HG03097 (cell line): ENCODE data around the gene DCTN2.
A peak's percentile ranks its signal among the peaks of the same experiment; 100 is the strongest.
"Not testable (repeated sequence)": the region's sequence is repeated elsewhere in the genome, so short reads cannot be mapped to it uniquely, and the experiment has no call there.

ENCODE experiments used
- ATAC-seq: cut with Tn5 transposase; IDR thresholded peaks from one replicate; pipeline ENCODE4 v1.9.1; 2021; ENCODE audit not compliant: unreplicated experiment, low FRiP score

The DCTN2 gene

GRCh38 chr12:57495051-57495701 lies 51.8 kb downstream of the DCTN2 start:
- not testable (repeated sequence) for ATAC-seq

GRCh38 chr12:57491393-57492280 lies 55.4 kb downstream of the DCTN2 start:
- no peak for ATAC-seq

- no peak for ATAC-seq
Observed at GRCh38 chr12:57490126-57490525, 56.9 kb downstream of the DCTN2 start.

- ATAC-seq = no peak
Observed at GRCh38 chr12:57489157-57489641, 57.8 kb downstream of the DCTN2 start.

GRCh38 chr12:57488402-57489156 lies 58.4 kb downstream of the DCTN2 start:
- ATAC-seq = no peak

GRCh38 chr12:57487597-57488401 lies 59.2 kb downstream of the DCTN2 start, which contains the start of gene MARS1:
TSS of gene MARS1 (plus strand) at chr12:57488068. CDS start at chr12:57488091, 23 bp downstream.
- ATAC-seq = peak; percentile 97

GRCh38 chr12:57487055-57487596 lies 59.9 kb downstream of the DCTN2 start:
- no peak for ATAC-seq

- no peak for ATAC-seq
Observed at GRCh38 chr12:57485695-57486094, 61.3 kb downstream of the DCTN2 start.

- ATAC-seq = no peak
Observed at GRCh38 chr12:57483466-57483865, 63.5 kb downstream of the DCTN2 start.

- no peak for ATAC-seq
Observed at GRCh38 chr12:57481671-57482070, 65.3 kb downstream of the DCTN2 start.
